KOPT-K1 (cell line): ENCODE measurements around the gene KRT81.

Experiments
- H3K27ac ChIP-seq: fragments of 200-600 bp; sonication (generic); 2 replicates; pipeline ENCODE4 v1.5.1; 2016; ENCODE audit warnings: antibody characterized with exemption, mild to moderate bottlenecking, low read depth, low read length; ENCODE audit not compliant: poor library complexity, severe bottlenecking
- H3K36me3 ChIP-seq: fragments of 200-600 bp; sonication (generic); 2 replicates; pipeline ENCODE4 v1.5.1; 2017; ENCODE audit warnings: antibody characterized with exemption, mild to moderate bottlenecking, low read length, moderate library complexity; ENCODE audit not compliant: insufficient read depth
- H3K9me3 ChIP-seq: fragments of 200-600 bp; sonication (generic); 2 replicates; pipeline ENCODE4 v1.5.1; 2017; ENCODE audit warnings: antibody characterized with exemption, low read length, mild to moderate bottlenecking; ENCODE audit not compliant: insufficient read depth, poor library complexity, severe bottlenecking

The KRT81 gene

GRCh38 chr12:52277486-52278245, 13.7 kb downstream of the KRT81 start:
- no peaks in the 10 kb centered on the region for H3K36me3 ChIP-seq
- H3K27ac ChIP-seq = no peak overlapping the region

GRCh38 chr12:52275686-52276085, 15.6 kb downstream of the KRT81 start:
- Histone ChIP-seq H3K9me3 (no peaks in the 10 kb centered on the region), H3K36me3 (no peaks in the 10 kb centered on the region), H3K27ac (no peak overlapping the region)

More at GRCh38 chr12:52277486-52278245, 13.7 kb downstream of the KRT81 start:
- H3K9me3 ChIP-seq = no peaks in the 10 kb centered on the region

- H3K27ac ChIP-seq = no peak within 1 kb of the TSS
- no peaks in the 10 kb centered on the region for H3K36me3 ChIP-seq
Observed at GRCh38 chr12:52274521-52275120, 16.7 kb downstream of the KRT81 start, which contains the start of gene KRT86. Gene KRT86 (plus strand): TSS chr12:52274645. CDS start chr12:52301917, 27,272 bp downstream.

GRCh38 chr12:52271158-52271557, 20.2 kb downstream of the KRT81 start:
- Histone ChIP-seq H3K27ac (no peak overlapping the region), H3K36me3 (no peaks in the 10 kb centered on the region)

More at GRCh38 chr12:52274521-52275120, 16.7 kb downstream of the KRT81 start, which contains the start of gene KRT86:
- H3K9me3 ChIP-seq = no peaks in the 10 kb centered on the region

GRCh38 chr12:52270541-52271070, 20.7 kb downstream of the KRT81 start:
- H3K27ac ChIP-seq = no peak overlapping the region

More at GRCh38 chr12:52271158-52271557, 20.2 kb downstream of the KRT81 start:
- no peaks in the 10 kb centered on the region for H3K9me3 ChIP-seq

DNA sequence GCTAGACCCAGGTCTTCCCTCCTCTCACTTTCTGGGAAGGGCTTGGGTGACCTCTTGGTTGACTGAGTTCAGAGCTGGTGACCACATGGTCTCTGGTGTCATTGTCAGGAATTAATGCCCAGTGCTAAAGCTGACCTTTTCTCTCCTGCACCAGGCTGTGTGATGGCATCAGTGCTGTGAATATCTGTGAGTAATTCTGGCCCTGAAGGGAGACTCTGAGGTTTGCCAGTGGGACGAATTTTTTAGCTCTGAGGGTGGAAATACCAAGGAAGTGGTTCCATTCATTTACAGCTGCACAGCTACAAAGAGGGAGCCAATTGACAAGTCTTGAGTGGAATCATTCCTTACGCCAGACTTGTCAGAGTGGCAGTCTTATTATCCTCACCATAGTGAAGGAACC, 23.1 kb downstream of the KRT81 start:
- no peak overlapping the region for H3K27ac ChIP-seq
- no peaks in the 10 kb centered on the region for H3K36me3 ChIP-seq
- no peaks in the 10 kb centered on the region for H3K9me3 ChIP-seq

More at GRCh38 chr12:52270541-52271070, 20.7 kb downstream of the KRT81 start:
- no peaks in the 10 kb centered on the region for H3K36me3 ChIP-seq
- no peaks in the 10 kb centered on the region for H3K9me3 ChIP-seq

GRCh38 chr12:52267699-52268098, 23.6 kb downstream of the KRT81 start:
- H3K9me3 ChIP-seq = peaks cover 2% of the 10 kb centered on the region
- H3K36me3 ChIP-seq = no peaks in the 10 kb centered on the region

DNA sequence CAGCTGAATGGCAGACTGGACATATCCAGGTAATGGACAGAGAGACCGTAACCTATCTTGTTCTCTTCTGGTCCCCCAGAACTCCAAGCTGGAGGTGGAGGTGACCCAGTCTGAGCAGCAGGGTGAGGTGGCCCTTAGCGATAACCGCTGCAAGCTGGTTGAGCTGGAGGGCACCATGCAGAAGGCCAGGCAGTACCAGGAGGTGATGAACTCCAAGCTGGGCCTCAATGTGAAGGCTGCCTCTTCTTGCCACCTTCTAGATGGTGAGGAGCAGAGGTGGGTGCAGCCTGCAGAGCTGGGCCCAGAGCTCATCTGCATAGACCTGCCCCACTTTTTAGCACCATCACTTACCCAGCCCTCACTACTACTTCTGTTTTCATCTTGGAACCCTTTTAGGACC, 24.1 kb downstream of the KRT81 start:
- Histone ChIP-seq H3K36me3 (no peaks in the 10 kb centered on the region), H3K27ac (no peak overlapping the region), H3K9me3 (peaks cover 6% of the 10 kb centered on the region)

More at GRCh38 chr12:52267699-52268098, 23.6 kb downstream of the KRT81 start:
- no peak overlapping the region for H3K27ac ChIP-seq

DNA sequence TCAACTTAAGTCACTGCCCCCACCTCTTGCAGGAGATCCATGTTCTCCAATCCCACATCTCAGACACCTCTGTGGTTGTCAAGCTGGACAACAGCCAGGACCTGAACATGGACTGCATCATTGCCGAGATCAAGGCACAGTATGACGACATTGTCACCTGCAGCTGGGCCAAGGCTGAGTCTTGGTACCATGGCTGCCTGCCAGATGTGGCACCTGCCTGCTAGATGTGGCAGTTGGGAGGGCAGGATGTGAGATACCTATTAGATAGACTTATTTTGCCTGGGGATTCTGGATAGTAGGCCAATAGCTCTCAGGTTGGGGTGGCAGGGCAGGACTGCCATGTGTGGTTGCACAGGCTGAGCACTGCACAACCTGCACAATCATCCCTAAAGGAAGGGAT, 24.8 kb downstream of the KRT81 start:
- H3K36me3 ChIP-seq = no peaks in the 10 kb centered on the region
- no peak overlapping the region for H3K27ac ChIP-seq
- peaks cover 6% of the 10 kb centered on the region for H3K9me3 ChIP-seq

DNA sequence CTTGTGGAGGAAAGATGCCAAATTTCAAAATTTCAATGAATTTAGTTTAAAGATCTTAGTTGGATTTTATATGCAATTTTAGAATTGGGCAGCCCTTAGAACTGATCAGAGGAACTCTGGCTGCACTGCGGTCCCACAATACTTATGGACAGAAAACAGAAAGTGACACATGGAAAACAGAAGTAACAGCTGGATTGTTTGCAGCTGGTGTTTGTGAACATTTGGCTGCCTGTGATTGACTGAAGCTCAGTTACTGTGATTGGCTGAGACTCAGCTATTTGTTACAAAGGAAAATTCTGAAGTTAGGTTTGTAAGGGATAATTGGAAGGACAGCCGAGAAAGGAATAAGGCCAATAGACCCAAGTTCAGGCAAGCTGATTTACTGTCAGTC, 26.9 kb downstream of the KRT81 start:
- Histone ChIP-seq H3K36me3 (no peaks in the 10 kb centered on the region), H3K27ac (no peak overlapping the region), H3K9me3 (peaks cover 6% of the 10 kb centered on the region)

DNA sequence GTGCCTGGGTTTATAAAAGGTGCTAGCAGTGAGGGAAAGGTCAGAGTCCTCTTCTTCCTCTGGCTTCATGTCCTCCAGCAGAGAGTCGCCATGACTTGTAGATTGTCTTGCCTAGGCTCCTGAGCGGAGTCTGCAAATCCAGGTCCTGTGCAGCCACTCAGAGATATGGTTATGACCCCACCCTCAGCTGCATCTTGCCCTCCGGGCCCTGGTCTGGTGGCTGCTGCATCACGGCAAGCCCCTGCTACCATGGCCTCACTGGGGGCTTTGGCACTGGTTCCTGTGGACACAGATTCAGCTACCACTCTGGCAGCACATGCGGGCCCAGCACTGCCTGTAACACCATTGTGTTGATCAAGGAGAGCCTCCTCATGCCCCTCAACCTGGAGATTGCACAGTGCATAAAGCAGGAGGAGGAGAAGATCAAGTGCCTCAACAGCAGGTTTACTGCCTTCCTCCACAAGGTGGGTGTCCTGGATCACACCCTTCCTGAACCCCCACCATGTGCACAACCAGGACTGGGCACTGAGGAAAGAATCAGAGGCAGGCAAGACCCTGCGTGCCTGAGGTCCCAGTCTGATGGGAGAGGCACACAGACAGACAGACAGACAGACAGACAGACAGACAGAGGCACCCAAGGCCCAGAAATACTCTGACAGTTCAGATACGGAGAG, 27.4 kb downstream of the KRT81 start:
- Histone ChIP-seq H3K9me3 (peaks cover 6% of the 10 kb centered on the region), H3K27ac (no peak overlapping the region), H3K36me3 (no peaks in the 10 kb centered on the region)

DNA sequence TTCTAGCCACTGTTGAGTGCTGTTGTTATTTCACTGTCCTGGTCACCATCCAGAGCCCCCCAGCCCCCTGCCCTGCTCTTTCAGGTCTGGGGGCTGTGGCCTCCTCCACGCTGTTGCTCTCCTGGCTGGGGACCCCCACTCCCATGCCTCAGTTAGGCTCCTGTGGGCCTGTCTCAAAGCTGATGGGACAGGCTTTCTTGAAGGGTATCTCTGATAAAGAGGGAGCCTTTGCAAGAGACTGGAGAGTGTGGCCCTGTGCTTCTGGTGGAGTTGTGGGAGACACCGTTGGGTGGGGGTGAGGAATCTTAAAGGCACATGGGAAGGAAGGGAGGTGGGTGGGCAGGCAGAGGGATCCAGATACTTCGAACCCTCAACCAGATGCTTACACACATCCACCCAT, 29.0 kb downstream of the KRT81 start:
- H3K9me3 ChIP-seq = peaks cover 6% of the 10 kb centered on the region
- no peak overlapping the region for H3K27ac ChIP-seq
- H3K36me3 ChIP-seq = no peaks in the 10 kb centered on the region

DNA sequence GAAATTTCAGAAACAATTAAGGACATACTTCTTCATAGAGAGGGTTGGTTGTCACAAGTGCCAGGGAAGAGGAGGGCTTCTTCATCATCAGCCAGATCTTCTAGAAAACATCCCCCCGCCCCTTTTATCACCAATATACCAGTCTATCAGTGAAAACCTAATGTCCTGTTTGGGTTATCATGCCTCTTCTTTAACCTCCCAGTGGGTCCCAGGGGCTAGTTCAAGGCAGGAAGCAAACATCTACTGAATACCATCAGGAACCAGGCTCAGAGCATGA, 30.2 kb downstream of the KRT81 start:
- Histone ChIP-seq H3K27ac (no peak overlapping the region), H3K9me3 (peaks cover 6% of the 10 kb centered on the region), H3K36me3 (no peaks in the 10 kb centered on the region)

DNA sequence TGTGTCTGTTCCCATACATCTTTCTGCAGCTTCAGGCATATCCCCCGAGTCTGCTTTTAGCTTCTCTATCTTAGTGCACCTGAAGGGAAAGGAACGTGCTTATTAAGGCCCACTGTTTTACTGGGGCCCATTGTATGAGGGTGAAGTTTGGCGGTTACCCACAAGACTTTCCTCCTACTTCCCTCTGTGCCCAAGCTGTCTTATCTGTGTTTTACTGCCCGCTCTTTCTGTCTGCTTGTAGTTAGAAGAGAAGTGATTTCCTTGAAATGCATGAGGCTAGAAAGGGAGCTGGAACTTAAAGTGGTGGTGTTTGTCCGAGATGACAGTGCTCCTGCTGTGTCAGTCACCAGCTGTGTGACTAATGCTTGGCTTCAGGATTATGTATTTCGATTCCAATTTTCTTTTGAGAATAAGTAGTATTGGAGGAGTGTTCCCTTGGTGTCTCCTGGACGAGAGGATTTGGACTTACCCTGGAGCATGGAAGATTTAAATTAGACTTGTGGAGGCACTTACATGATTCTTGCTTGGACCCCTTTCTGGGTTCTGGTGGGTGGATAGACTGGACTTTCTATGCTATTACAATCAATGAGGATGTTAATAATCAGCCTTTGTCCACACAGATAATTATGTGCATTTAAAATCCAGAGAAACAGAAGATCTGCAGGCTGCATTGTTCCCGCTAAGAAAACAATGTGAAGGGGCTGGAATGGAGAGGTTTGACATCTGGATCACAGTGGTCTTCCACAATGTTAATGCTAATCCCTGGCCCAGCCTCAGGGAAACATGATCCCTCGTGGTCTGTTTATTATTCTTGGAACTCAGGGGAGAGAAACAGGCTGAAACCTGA, 30.8 kb downstream of the KRT81 start:
- H3K36me3 ChIP-seq = no peaks in the 10 kb centered on the region
- no peak overlapping the region for H3K27ac ChIP-seq
- H3K9me3 ChIP-seq = peaks cover 6% of the 10 kb centered on the region
